ENCODE data around the gene ZNF500. TPM values are rescaled to one million over a fixed set of nuclear protein-coding genes. Genes with fewer than 3 reads are reported as not detected.

The ZNF500 gene
- total and polyA plus RNA-seq, 2 donors (not counting 3 experiments of a cell fraction or from before 2014, with no cell fraction given), result 8.6 to 13.5 TPM

DNA sequence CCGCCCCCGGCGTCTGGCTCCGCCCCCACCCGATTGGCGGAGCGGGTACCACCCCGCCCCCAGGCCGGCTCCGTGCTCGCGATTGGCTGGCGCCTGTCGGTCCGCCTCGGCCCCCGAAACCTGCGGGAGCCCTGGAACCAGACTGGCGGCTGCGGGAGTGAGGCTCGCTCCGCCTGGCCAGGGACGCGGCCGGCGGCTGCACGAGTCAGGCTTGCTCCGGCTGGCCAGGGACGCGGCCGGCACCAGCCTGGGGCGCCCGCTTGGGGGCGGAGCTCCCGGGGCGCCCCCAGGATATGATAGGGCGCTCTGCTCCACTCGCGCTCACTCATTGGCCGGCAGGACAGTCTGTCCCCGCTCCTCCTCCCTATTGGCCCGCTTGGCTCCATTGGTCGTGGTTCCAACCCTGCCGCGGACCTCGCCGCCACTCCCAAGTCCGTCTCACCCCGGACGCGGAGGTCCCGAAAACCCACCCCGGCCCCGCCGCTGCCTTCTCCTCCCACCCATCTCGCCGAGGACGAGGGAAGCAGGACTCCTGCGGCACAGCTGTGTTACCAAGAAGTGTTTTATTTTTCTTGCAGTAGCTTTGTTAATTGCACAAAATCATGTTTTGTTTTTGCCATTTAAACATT is 35.8 kb upstream of the ZNF500 start:
- H3K36me3 ChIP-seq (ENCODE audit: control insufficient read depth in 2 of 2, extremely low read depth in 1 of 2, insufficient read depth in 2 of 2, low read length in 2 of 2), result peaks cover 7% of the 10 kb centered on the region in 2 experiments
- TF ChIP-seq POLR2AphosphoS5 (IDR thresholded peaks at IDR 0.05; ENCODE audit: insufficient read depth, low read depth, low read length) (peak; percentile 82), POLR2A (IDR thresholded peaks at IDR 0.05; ENCODE audit: low read depth, low read length) (peak; percentile 26), GATA2 (IDR thresholded peaks at IDR 0.05; ENCODE audit: insufficient read depth, insufficient read length, low read depth, low read length) (no peak)
- TF ChIP-seq, protein P1, sequence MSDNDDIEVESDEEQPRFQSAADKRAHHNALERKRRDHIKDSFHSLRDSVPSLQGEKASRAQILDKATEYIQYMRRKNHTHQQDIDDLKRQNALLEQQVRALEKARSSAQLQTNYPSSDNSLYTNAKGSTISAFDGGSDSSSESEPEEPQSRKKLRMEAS (IDR thresholded peaks at IDR 0.05; ENCODE audit: insufficient read depth, insufficient read length), result no peak
- peak overlapping the region; percentile 59 to 76 (median 75) for H3K4me3 ChIP-seq (replicated peaks in 1 of 3; ENCODE audit: insufficient read depth in 1 of 3, low read depth in 1 of 3, low read length in 3 of 3)
- peak; percentile 91 for DNase-seq (ENCODE audit: low read depth, low spot score)
- no peak overlapping the region for H3K27ac ChIP-seq (ENCODE audit: insufficient read depth, low read depth, low read length)
- ChIA-PET POLR2A (interaction anchor here (1.1 to 1.2 kb wide), 2 partner anchors 17 to 34 kb away, joined by 3 read pairs; no protein-coding TSS in a partner anchor), CTCF (interaction anchor here (1.0 to 1.5 kb wide), 4 partner anchors 16 to 155 kb away, joined by 3 to 4 read pairs (median 3); partner anchors contain the start of gene SEC14L5)
- H3K9me3 ChIP-seq (replicated peaks; ENCODE audit: control insufficient read depth, insufficient read depth, low read length), result no peaks in the 10 kb centered on the region
- no peaks in the 10 kb centered on the region for H3K79me2 ChIP-seq (ENCODE audit: control insufficient read depth, insufficient read depth, low read length)
- peak overlapping the region; percentile 96 for H2AFZ ChIP-seq (ENCODE audit: low read depth, low read length)
- dilution Hi-C loops (cut with MboI; ENCODE audit: extremely low pct_ligation_motif_present, low sequenced_read_pairs) (no loop called here), intact Hi-C loops (cut with micrococcal nuclease) (loop anchor here (1.0 to 2.0 kb wide), 4 partner anchors 34 to 154 kb away; partner anchors contain the start of genes ANKS3, DNAAF8, GLYR1 and UBN1)
- H3K4me1 ChIP-seq (ENCODE audit: control insufficient read depth, extremely low read depth, insufficient read depth, low read length), result peaks cover 7% of the 10 kb centered on the region
- H3K9me1 ChIP-seq (replicated peaks; ENCODE audit: control insufficient read depth, extremely low read depth, insufficient read depth, low read length), result no peaks in the 10 kb centered on the region
- H4K20me1 ChIP-seq (replicated peaks; ENCODE audit: control insufficient read depth, extremely low read depth, insufficient read depth, low read length), result no peaks in the 10 kb centered on the region
- H3K27me3 ChIP-seq (ENCODE audit: control insufficient read depth in 2 of 2, insufficient read depth in 2 of 2, low read length in 2 of 2), result no peaks in the 10 kb centered on the region
- H3K9ac ChIP-seq (replicated peaks; ENCODE audit: extremely low read depth, insufficient read depth, low read length), result peak overlapping the region; percentile 44
- FAIRE-seq, result peak; percentile 89
- peak overlapping the region; percentile 74 for H3K4me2 ChIP-seq (ENCODE audit: insufficient read depth, low read length)
- no TSS peak for BruUV-seq (replicated peaks)

DNA sequence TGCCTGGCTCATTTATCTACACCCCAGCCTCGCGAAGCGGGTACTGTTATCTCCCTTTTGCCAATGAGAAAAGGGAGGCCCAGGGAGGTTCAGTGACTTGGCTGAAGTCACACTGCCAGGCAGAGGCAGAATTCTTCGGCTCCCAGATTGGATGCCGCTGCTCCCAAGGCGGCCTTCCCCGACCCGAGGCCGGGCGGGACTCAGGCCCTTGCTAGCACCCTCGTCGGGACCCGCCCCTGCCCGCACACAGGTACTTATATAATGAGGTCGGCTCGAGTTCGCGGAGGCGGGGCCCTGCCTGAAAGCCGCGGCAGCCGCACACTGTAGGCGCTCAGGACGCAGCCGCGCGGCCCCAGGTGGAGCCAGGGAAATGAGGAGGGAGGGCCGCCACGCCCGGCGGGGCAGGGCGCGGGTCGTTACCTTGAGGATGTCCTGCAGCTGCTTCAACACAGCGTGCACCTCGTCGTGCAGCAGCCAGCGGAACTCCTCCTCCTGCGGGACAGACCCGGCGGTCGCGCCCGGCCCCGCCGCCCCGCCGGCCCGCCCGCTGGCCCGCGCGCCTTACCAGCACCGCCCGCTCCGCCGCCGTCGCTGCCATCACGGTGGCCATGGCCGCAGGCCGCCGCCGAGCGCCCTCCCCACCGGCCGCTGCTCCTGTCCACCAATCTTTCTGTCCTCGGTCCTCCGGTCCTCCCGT is 35.1 kb upstream of the ZNF500 start, which contains the start of gene ROGDI:
TSS of gene ROGDI (minus strand) at position 672 of the 697 bp plus-strand sequence. CDS start at position 610, 62 bp downstream.
- H3K9ac ChIP-seq (replicated peaks; ENCODE audit: extremely low read depth, insufficient read depth, low read length), result peak within 1 kb of the TSS; percentile 44
- H3K27me3 ChIP-seq (ENCODE audit: control insufficient read depth in 2 of 2, insufficient read depth in 2 of 2, low read length in 2 of 2), result no peaks in the 10 kb centered on the region
- TF ChIP-seq EZH2 (IDR thresholded peaks at IDR 0.05; ENCODE audit: borderline replicate concordance, low read depth, low read length, severe bottlenecking) (no peak), FOS (IDR thresholded peaks at IDR 0.05; ENCODE audit: borderline replicate concordance, insufficient read depth, low read length) (no peak), GATA2 (IDR thresholded peaks at IDR 0.05; ENCODE audit: insufficient read depth, insufficient read length, low read depth, low read length) (no peak), POLR2A (IDR thresholded peaks at IDR 0.05; ENCODE audit: low read depth, low read length) (no peak), JUN (IDR thresholded peaks at IDR 0.05; ENCODE audit: borderline replicate concordance, insufficient read depth, insufficient read length, low read depth) (no peak), POLR2AphosphoS5 (IDR thresholded peaks at IDR 0.05; ENCODE audit: insufficient read depth, low read depth, low read length) (no peak), MYC (IDR thresholded peaks at IDR 0.05; ENCODE audit: low read depth, low read length) (no peak)
- TF ChIP-seq, protein P1 (IDR thresholded peaks at IDR 0.05; ENCODE audit: insufficient read depth, insufficient read length), result no peak
- TF ChIP-seq, protein P2, sequence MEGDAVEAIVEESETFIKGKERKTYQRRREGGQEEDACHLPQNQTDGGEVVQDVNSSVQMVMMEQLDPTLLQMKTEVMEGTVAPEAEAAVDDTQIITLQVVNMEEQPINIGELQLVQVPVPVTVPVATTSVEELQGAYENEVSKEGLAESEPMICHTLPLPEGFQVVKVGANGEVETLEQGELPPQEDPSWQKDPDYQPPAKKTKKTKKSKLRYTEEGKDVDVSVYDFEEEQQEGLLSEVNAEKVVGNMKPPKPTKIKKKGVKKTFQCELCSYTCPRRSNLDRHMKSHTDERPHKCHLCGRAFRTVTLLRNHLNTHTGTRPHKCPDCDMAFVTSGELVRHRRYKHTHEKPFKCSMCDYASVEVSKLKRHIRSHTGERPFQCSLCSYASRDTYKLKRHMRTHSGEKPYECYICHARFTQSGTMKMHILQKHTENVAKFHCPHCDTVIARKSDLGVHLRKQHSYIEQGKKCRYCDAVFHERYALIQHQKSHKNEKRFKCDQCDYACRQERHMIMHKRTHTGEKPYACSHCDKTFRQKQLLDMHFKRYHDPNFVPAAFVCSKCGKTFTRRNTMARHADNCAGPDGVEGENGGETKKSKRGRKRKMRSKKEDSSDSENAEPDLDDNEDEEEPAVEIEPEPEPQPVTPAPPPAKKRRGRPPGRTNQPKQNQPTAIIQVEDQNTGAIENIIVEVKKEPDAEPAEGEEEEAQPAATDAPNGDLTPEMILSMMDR (IDR thresholded peaks at IDR 0.05; ENCODE audit: extremely low read depth in 1 of 2, insufficient read depth in 1 of 2, low read depth in 1 of 2, low read length in 2 of 2), result no peak
- H3K4me1 ChIP-seq (ENCODE audit: control insufficient read depth, extremely low read depth, insufficient read depth, low read length), result peaks cover 7% of the 10 kb centered on the region
- no peaks in the 10 kb centered on the region for H3K79me2 ChIP-seq (ENCODE audit: control insufficient read depth, insufficient read depth, low read length)
- H3K9me1 ChIP-seq (replicated peaks; ENCODE audit: control insufficient read depth, extremely low read depth, insufficient read depth, low read length), result no peaks in the 10 kb centered on the region
- dilution Hi-C loops (cut with MboI; ENCODE audit: extremely low pct_ligation_motif_present, low sequenced_read_pairs) (no loop called here), intact Hi-C loops (cut with micrococcal nuclease) (loop anchor here (1.0 to 2.0 kb wide), 3 partner anchors 34 to 155 kb away; partner anchors contain the start of genes ANKS3 and DNAAF8)
- peak within 1 kb of the TSS; percentile 74 for H3K4me2 ChIP-seq (ENCODE audit: insufficient read depth, low read length)
- peak within 1 kb of the TSS; percentile 59 to 76 (median 75) for H3K4me3 ChIP-seq (replicated peaks in 1 of 3; ENCODE audit: insufficient read depth in 1 of 3, low read depth in 1 of 3, low read length in 3 of 3)
- FAIRE-seq, result no peak
- no TSS peak for BruUV-seq (replicated peaks)
- POLR2A ChIA-PET, result interaction anchor here (1.1 to 1.2 kb wide), 2 partner anchors 18 to 34 kb away, joined by 3 read pairs; no protein-coding TSS in a partner anchor
- H3K9me3 ChIP-seq (replicated peaks; ENCODE audit: control insufficient read depth, insufficient read depth, low read length), result no peaks in the 10 kb centered on the region
- peak; percentile 46 for DNase-seq (ENCODE audit: low read depth, low spot score)
- H4K20me1 ChIP-seq (replicated peaks; ENCODE audit: control insufficient read depth, extremely low read depth, insufficient read depth, low read length), result no peaks in the 10 kb centered on the region
- CTCF ChIA-PET, result interaction anchor here (1.0 kb wide), 2 partner anchors 34 to 154 kb away, joined by 3 read pairs; no protein-coding TSS in a partner anchor
- peaks cover 2 to 7% of the 10 kb centered on the region in 2 experiments for H3K36me3 ChIP-seq (ENCODE audit: control insufficient read depth in 2 of 2, extremely low read depth in 1 of 2, insufficient read depth in 2 of 2, low read length in 2 of 2)
- no peak within 1 kb of the TSS for H3K27ac ChIP-seq (ENCODE audit: insufficient read depth, low read depth, low read length)
- peak within 1 kb of the TSS; percentile 96 for H2AFZ ChIP-seq (ENCODE audit: low read depth, low read length)
